GM19328 (cell line): Measurements from ENCODE around the gene STEAP1B.
"Not testable (repeated sequence)": the region's sequence is repeated elsewhere in the genome, so short reads cannot be mapped to it uniquely, and the experiment has no call there.

Source experiments
- ATAC-seq: cut with Tn5 transposase; IDR thresholded peaks from one replicate; pipeline ENCODE4 v1.9.1; 2021; ENCODE audit warnings: mild to moderate bottlenecking, moderate library complexity; ENCODE audit not compliant: unreplicated experiment

STEAP1B gene

GRCh38 chr7:22457471-22457870, 42.5 kb downstream of the STEAP1B start:
- no peak for ATAC-seq

GRCh38 chr7:22454446-22454845, 45.5 kb downstream of the STEAP1B start:
- no peak for ATAC-seq

DNA sequence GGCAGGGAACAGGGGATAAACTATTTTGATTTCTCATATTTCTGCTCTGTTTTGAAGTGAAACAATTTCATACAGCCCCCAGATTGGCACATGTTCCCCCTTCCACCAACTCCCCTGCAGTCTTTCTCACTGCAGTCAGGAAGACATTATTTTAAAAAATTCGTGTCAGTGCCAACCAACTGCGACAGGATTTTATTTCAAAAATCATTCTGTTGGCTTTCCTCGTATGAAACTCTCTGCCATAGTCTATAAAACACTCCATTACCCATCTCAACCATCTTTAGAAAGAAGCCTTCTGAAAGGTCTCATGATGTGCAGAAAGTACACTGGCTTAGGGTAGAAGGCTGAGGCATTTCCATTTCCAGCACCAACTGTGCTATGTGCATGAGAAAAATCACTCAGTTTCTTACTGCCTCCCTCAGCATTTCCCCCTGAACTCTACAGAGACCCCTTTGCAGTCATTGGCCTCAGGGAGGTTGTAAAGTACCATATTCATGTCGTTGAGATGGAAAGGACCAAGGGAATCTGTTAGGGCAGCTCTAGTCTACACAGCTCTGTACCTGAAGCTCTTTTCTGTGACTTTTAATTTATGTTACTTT, 46.9 kb downstream of the STEAP1B start:
- ATAC-seq, result no peak

DNA sequence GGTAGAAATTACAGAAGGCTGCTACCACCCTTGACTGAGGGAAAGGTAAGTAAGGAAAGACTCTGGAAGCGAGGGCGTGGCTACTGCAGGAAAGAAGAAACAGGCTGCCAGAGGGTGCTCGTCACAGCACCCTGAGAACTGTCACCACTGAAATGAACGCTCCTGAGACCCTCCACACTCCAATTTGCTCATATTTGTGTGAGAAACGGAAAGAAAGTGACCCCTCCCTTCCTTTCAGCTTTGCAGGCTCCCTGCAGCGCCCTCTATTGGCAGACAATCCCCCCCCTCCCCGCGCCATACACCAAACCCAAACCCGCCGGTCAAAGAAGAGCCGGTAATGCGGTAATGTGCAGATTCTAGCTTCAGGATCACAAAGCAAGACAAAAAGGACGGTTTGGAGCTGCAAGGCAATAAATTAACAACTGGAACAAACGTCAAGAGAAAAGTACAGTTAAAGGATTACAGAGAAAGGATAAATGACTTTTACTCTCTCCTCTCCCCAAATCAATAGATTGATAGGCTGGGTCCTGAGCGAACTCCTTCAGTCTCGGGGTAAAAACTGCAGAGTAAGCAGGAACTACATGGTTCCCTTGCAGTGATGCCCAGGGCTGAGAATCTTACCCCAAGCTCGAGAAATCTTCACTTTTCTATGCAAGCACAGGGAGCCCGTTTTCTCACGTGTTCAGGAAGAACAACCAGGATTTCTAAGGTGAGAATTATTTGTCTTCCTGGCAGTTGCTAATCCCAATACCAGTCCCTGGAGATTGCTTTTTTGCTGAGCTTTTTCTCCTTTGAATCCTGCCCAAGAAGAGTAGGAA, 47.6 kb downstream of the STEAP1B start:
- ATAC-seq, result no peak

DNA sequence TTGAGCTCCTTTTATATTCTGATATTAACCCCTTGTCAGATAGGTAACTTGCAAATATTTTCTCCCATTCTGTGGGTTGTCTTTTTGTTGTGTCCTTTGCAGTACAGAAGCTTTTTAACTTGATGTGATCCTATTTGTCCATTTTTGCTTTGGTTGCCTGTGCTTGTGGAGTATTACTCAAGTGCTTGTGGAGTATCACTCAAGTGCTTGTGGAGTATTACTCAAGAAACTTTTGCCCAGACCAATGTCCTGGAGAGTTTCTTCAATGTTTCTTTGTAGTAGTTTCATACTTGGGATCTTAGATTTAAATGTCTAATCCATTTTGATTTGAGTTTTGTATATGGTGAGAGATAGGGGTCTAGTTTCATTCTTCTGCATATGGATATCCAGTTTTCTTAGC, 50.0 kb downstream of the STEAP1B start:
- not testable (repeated sequence) for ATAC-seq

GRCh38 chr7:22447762-22448161, 52.2 kb downstream of the STEAP1B start:
- ATAC-seq, result peak; percentile 60

DNA sequence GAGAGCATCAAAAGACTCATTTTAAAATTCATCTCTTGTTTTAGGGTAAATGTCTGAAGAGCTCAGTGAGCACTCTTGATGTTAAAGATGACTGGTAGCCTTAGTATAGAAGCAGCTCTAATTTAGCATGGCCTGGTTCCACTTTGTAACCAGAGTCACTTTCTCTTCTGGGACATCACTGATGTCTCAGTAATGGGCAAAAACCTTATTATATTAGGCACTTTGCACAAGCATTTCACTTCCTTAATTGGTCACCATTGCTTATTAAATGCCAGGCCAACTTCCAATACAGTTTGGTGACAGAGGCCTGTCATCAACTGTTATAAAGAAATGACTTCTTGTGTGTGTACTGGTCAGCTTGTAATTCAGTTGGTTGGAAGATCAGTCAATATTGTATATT, 53.0 kb downstream of the STEAP1B start:
- ATAC-seq, result no peak

DNA sequence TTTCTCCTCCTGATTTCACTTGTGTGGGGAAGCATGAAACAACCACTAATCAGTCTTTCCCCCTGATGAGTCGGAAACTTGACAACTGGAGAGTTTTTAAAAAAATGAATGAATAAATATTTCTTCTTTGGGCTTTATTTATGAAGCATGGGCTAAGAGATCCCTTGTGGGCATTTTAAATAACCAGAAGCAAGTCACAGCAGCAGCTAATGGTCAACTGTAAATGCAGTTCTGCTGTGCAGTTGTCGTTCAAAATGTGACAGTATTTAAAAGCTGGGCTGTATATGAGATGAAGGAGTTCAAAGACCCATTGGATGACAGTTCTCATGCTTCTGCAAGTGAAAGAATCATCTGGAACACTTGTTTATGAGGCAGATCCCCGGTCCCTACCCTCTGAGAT, 54.1 kb downstream of the STEAP1B start:
- no peak for ATAC-seq

- ATAC-seq, result no peak
These were observed 54.7 kb downstream of the STEAP1B start for GRCh38 chr7:22445140-22445743.

DNA sequence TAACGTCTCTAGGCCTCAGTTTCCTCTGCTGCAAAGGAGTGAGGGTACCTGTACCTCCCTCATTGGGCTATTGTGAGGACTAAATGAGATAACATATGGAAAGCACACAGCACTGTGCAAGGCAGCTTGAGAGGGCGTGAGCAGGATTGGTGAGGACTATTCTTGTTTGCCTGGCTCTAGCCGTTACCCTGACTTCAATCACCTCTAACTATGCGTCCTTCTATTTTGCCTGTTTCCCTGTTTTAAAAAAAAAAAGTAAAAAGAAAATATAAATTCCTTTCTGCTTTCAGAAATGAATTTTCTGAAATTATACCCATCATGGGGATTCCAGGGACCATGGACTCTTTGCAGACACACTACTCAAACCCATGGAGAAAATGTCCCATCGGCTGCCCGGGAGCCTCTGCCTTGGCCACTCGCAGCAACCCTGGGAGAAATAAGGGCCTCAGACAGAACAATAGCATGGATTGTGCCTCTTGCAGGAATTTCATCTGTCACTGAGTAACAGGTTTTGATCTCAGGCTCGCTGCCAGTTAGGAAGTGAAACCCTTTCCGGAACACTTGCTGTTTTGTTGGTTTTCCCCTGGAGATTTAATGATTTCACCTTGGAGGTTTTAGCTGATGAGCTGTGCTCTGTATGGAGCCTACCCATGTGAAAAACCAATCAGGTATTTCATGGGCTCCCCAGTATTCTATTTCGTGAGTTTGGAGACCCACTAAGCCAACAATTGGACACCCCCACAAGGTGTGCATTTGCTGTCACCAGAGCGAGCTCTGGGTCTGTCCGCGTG, 55.6 kb downstream of the STEAP1B start:
- no peak for ATAC-seq

- no peak for ATAC-seq
These were observed 56.4 kb downstream of the STEAP1B start for GRCh38 chr7:22443370-22444180.

DNA sequence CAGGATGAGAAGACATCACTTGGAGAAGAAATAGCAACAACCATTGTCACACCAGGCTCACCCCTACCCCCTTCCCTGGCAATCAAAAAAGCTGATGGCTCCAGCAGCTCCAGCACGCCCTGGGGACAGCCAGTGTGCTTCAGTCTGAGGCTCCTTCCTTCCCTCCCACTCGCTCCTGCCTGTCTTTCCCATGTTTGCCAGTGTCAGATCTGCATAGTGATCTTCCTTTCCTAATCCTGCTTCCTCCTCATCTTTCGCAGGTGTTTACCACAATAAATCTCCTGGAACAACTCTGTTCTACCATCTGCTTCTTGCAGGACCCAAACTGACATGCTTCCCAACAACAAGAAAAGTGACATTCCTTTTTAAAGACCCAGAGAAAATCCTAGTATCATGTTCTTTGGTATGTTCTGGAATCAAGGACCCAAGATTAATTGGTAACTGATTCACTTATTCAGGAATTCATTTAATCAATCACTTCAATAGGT, 57.1 kb downstream of the STEAP1B start:
- ATAC-seq, result no peak

DNA sequence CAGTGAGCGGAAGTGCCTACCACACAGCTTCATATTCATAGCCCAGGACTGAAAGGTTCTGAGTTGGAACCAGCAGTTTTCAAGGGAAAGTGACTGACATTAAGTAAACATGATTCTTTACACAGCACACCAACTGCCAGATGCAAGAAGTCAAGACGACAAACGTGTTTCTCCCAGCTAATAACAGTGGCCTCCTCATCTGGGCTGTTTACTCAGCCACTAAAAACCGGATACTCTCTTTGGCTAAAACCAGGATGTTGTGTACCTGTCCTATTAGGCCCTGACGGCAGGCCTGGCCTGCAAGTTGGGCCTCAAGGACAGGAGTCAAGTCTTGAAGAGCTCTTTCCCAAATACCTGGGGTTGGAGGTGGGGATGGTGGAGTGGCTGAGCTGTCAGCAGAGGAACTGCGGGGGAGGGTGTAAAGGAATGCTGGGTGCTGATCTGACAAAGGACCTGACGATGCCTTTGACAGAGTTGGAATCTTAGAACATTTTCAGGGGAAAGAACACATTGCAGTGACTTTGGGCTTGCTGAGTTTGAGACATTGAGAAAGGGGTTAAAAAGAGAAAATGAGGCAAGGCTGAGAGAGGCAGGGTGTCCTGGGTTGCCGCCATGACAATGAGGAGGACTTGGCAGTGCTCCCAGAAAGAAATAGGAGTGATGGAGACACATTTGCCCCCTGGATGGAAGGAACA, 57.7 kb downstream of the STEAP1B start:
- ATAC-seq, result no peak

DNA sequence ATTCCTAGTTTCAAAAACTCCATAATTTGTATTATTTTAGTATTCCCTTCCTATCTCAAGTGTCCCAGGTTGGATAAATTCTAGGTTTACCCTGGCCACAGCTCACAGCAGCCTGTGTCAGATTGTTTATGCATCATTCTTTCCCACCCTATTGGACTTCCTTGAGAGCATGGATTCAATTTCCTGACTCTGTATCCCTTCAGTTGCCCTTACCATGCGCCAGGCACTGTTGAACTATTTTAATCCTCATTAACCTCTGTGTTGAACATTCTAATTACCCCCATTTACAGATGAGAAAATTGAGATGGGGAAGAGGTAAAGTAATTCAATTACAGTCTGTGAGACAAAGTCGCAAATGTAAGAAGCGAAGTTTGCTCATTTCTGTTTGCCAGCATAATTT, 58.8 kb downstream of the STEAP1B start:
- ATAC-seq, result no peak

DNA sequence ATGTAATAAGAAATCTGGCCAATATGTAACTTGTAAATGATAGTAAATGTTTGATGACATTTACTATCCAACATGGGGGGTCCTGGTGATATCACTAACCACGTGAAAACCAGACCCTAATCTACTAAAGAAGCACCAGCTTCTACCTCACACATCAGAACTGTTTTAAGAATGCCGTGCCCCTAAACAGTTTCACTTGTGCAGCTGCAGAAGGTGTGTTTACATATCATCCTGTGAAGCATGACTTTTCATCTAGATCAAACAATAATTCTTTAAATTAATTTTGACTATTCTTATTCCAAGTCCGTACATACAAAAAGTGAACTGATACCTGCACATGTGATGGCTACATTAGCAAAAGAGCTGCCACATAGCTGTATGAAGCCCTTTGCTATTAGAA, 61.0 kb downstream of the STEAP1B start:
- ATAC-seq, result no peak

DNA sequence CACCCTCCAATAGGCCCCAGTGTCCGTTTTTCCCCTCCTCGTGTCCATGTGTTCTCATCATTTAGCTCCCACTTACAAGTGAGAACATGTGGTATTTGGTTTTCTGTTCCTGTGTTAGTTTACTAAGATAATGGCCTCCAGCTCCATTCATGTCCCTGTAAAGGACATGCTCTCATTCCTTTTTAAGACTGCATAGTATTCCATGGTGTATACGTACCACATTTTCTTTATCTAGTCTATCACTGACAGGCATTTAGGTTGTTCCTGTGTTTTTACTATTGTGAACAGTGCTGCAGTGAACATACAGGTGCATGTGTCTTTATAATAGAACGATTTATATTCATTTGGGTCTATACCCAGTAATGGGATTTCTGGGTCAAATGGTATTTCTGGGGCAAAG, 63.4 kb downstream of the STEAP1B start:
- not testable (repeated sequence) for ATAC-seq

GRCh38 chr7:22435720-22436119, 64.3 kb downstream of the STEAP1B start:
- no peak for ATAC-seq

DNA sequence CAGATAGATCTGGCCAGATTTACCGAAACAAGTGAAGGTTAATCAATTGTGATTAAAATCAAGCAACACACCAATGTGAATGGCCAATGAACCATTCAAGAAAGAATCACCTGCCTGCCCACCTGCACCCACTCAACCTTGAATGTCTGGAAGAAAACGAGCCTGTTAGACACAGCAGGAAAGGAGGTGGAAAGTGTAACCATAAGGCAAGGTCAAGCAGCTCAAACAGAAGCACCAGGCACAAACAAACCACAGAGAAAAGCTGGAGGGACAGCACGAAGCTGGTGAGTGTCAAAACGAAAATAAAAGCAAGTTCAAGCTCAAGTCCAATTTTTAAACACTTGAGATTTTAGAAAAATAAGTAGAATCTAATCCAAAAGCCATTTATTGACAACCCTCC, 64.9 kb downstream of the STEAP1B start:
- ATAC-seq, result no peak

DNA sequence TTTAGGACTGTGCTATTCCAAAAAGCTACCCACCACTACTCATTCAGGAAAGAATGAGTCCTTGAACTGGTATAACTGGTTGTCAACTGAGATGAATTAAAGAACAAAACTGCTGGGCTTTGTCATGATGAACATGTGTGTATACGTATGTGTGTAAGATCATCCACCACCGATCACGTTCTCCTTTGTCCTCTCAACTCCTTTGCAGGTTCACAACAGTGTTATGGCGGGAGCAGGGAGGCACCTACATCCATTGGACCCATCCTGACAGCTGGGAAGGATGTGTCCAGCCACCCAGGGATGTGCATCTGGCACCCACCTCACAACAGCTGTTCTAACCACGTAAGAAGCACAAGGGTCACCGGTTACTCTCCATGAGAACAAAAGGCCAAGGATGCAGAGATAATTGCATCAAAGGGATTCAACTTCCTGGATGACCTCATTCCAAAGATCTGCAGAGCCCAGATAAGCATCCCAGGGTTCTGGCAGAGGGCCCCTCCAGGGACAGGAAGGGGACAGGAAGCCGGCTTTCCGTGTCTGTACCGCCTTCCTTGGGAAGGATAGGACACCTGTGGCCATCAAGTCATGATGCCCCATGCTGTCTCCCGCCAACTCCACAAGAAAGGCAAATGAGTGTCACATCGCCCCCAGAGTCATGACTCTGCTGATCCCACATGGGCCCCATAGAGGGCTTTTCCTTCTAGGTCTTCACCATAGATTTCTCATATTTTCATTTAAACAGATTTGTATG, 66.1 kb downstream of the STEAP1B start:
- ATAC-seq, result no peak
